Liver (tissue), 9 donors: ENCODE measurements around the gene CNEP1R1. TPM values are rescaled to one million over a fixed set of nuclear protein-coding genes. Genes with fewer than 3 reads are reported as not detected.

ENCODE experiments used
- DNase-seq: peaks from one replicate; pipeline ENCODE4 v3.0.0-alpha.2; 2017; ENCODE audit warnings: low spot score
- H3K27ac ChIP-seq, 2 donors: one replicate each; pipeline ENCODE4 v1.7.0; 2013; ENCODE audit warnings: inconsistent platforms in 2 of 2, low read length in 2 of 2, control low read depth in 1 of 2, low read depth in 1 of 2, mild to moderate bottlenecking in 1 of 2
- H3K27me3 ChIP-seq, 4 donors: one replicate each; pipeline versions ENCODE4 v1.6.1 to v1.7.0; 2013; ENCODE audit warnings: low read length in 3 of 4, inconsistent platforms in 1 of 4, mild to moderate bottlenecking in 1 of 4, moderate library complexity in 1 of 4; ENCODE audit not compliant: control insufficient read depth in 4 of 4, insufficient read depth in 4 of 4
- H3K36me3 ChIP-seq, 4 donors: one replicate each; pipeline versions ENCODE4 v1.6.1 to v1.7.0; 2013; ENCODE audit warnings: low read length in 3 of 4, mild to moderate bottlenecking in 3 of 4, low read depth in 1 of 4, moderate library complexity in 1 of 4; ENCODE audit not compliant: control insufficient read depth in 4 of 4, insufficient read depth in 3 of 4
- H3K4me1 ChIP-seq, 4 donors: one replicate each; pipeline versions ENCODE4 v1.6.1 to v1.7.0; 2013; ENCODE audit warnings: low read length in 3 of 4, mild to moderate bottlenecking in 3 of 4, moderate library complexity in 1 of 4; ENCODE audit not compliant: control insufficient read depth in 4 of 4, insufficient read depth in 4 of 4
- H3K4me3 ChIP-seq, 3 donors: one replicate each; pipeline versions ENCODE4 v1.6.1 to v1.7.0; 2013; ENCODE audit warnings: low read length in 3 of 3, control low read depth in 1 of 3, low read depth in 1 of 3, mild to moderate bottlenecking in 1 of 3
- H3K9ac ChIP-seq, 2 donors: one replicate each; pipeline ENCODE4 v1.7.0; 2013; ENCODE audit warnings: low read length in 2 of 2, mild to moderate bottlenecking in 2 of 2, moderate library complexity in 2 of 2, control low read depth in 1 of 2, low read depth in 1 of 2
- H3K9me3 ChIP-seq, 4 donors: one replicate each; pipeline versions ENCODE4 v1.6.1 to v1.7.0; 2013; ENCODE audit warnings: low read length in 3 of 4; ENCODE audit not compliant: control insufficient read depth in 4 of 4
- ATF3 ChIP-seq: IDR thresholded peaks from 2 replicates; pipeline ENCODE4 v1.6.1; 2016; ENCODE audit warnings: antibody characterized with exemption
- CTCF ChIP-seq: fragments of 150-350 bp; IDR thresholded peaks from 2 replicates; pipeline ENCODE4 v1.5.1; 2017; ENCODE audit warnings: improper control_type of control experiment, low read depth, low read length; ENCODE audit not compliant: missing input control
- EGR1 ChIP-seq, 2 donors: IDR thresholded peaks; 2 replicates each; pipeline ENCODE4 v1.6.1; 2016 to 2018; ENCODE audit warnings: antibody characterized with exemption in 2 of 2, low read depth in 2 of 2
- FOXA1 ChIP-seq: IDR thresholded peaks from 2 replicates; pipeline ENCODE4 v1.6.1; 2016; ENCODE audit warnings: antibody characterized with exemption
- FOXA2 ChIP-seq: IDR thresholded peaks from 2 replicates; pipeline ENCODE4 v1.6.1; 2016; ENCODE audit warnings: antibody characterized with exemption
- GABPA ChIP-seq, 2 donors: IDR thresholded peaks in 1 of 2; conservative IDR thresholded peaks in 1 of 2; 2 replicates each; pipeline ENCODE4 v1.6.1; 2016; ENCODE audit warnings: antibody characterized with exemption in 2 of 2, mild to moderate bottlenecking in 1 of 2, moderate library complexity in 1 of 2
- HNF4A ChIP-seq, 2 donors: conservative IDR thresholded peaks; 2 replicates each; pipeline ENCODE4 v1.6.1; 2016; ENCODE audit warnings: antibody characterized with exemption in 2 of 2, mild to moderate bottlenecking in 2 of 2
- HNF4G ChIP-seq: IDR thresholded peaks from 2 replicates; pipeline ENCODE4 v1.6.1; 2016; ENCODE audit warnings: antibody characterized with exemption
- JUND ChIP-seq, 2 donors: IDR thresholded peaks; 2 replicates each; pipeline ENCODE4 v1.6.1; 2016; ENCODE audit warnings: antibody characterized with exemption in 2 of 2
- MAX ChIP-seq: IDR thresholded peaks from 2 replicates; pipeline ENCODE4 v1.6.1; 2016; ENCODE audit warnings: antibody characterized with exemption
- NR2F2 ChIP-seq: IDR thresholded peaks from 2 replicates; pipeline ENCODE4 v1.6.1; 2016; ENCODE audit warnings: antibody characterized with exemption
- RAD21 ChIP-seq, 2 donors: IDR thresholded peaks; 2 replicates each; pipeline ENCODE4 v1.6.1; 2016; ENCODE audit warnings: antibody characterized with exemption in 2 of 2, mild to moderate bottlenecking in 2 of 2
- REST ChIP-seq: IDR thresholded peaks from 2 replicates; pipeline ENCODE4 v1.6.1; 2016; ENCODE audit warnings: antibody characterized with exemption, mild to moderate bottlenecking
- RXRA ChIP-seq, 2 donors: IDR thresholded peaks; 2 replicates each; pipeline ENCODE4 v1.6.1; 2017 to 2018; ENCODE audit warnings: antibody characterized with exemption in 2 of 2, mild to moderate bottlenecking in 1 of 2
- SP1 ChIP-seq: IDR thresholded peaks from 2 replicates; pipeline ENCODE4 v1.6.1; 2018; ENCODE audit warnings: antibody characterized with exemption, mild to moderate bottlenecking
- TAF1 ChIP-seq: conservative IDR thresholded peaks from 2 replicates; pipeline ENCODE4 v1.6.1; 2016; ENCODE audit warnings: antibody characterized with exemption, mild to moderate bottlenecking
- YY1 ChIP-seq: IDR thresholded peaks from 2 replicates; pipeline ENCODE4 v1.6.1; 2016; ENCODE audit warnings: antibody characterized with exemption, mild to moderate bottlenecking
- ZBTB33 ChIP-seq: IDR thresholded peaks from 2 replicates; pipeline ENCODE4 v1.6.1; 2016; ENCODE audit warnings: antibody characterized with exemption
- WGBS: extraction: QIAGEN DNeasy Blood & Tissue Kit; methylation state at CpG from one replicate; pipeline ENCODE4 v1.1.7; 2013; 5-methylcytosine and 5-hydroxymethylcytosine counted together
- polyA plus RNA-seq, 2 donors: library from polyadenylated mRNA; stranded (reverse) in 1 of 2; unstranded in 1 of 2; fragments of 200-250 nt in 1 of 2; fragments of >200 nt in 1 of 2; fragmentation: Nextera tagmentation in 1 of 2; extraction: Ambion mirVana in 1 of 2; gene quantifications; one replicate each; pipeline versions ENCODE4 v1.2.1 to v1.2.3, GENCODE V29; 2013 to 2015
- total RNA-seq, 2 donors: library from RNA; depleted of rRNA; stranded (reverse); fragments of >200 nt; gene quantifications; one replicate each; pipeline ENCODE4 v1.2.3, GENCODE V29; 2014
- donor health status: healthy.
- donor health status: healthy.
- donor health status: healthy.
- donor health status: healthy.
- donor health status: healthy.

CNEP1R1 gene
- total and polyA plus RNA-seq, 4 donors = 4.2 to 21.6 (median 8.8) TPM

- Histone ChIP-seq H3K9me3 (peaks cover 0 to 11% (median 7%) of the 10 kb centered on the region in 4 donors), H3K27me3 (no peaks in the 10 kb centered on the region), H3K9ac (no peak overlapping the region), H3K4me1 (no peaks in the 10 kb centered on the region), H3K27ac (no peak overlapping the region), H3K36me3 (no peaks in the 10 kb centered on the region), H3K4me3 (no peak overlapping the region)
- TF ChIP-seq YY1 = no peak
- TF ChIP-seq TAF1 = no peak
- TF ChIP-seq HNF4A (conservative IDR thresholded peaks at IDR 0.05) = no peak
- TF ChIP-seq FOXA1 = no peak
- TF ChIP-seq CTCF = no peak
- no peak for TF ChIP-seq HNF4G
- no peak for TF ChIP-seq GABPA (IDR thresholded peaks at IDR 0.05 in 1 of 2, conservative IDR thresholded peaks at IDR 0.05 in 1 of 2)
- TF ChIP-seq SP1 = no peak
- TF ChIP-seq FOXA2 = no peak
- TF ChIP-seq NR2F2 = no peak
- TF ChIP-seq MAX = no peak
- no peak for TF ChIP-seq ATF3
- TF ChIP-seq ZBTB33 = no peak
- no peak for TF ChIP-seq EGR1 (IDR thresholded peaks at IDR 0.05; ENCODE audit: low read depth in 2 of 2)
- TF ChIP-seq RXRA (IDR thresholded peaks at IDR 0.05) = no peak
- no peak for TF ChIP-seq REST
- TF ChIP-seq RAD21 (IDR thresholded peaks at IDR 0.05) = no peak
- no peak for TF ChIP-seq JUND (IDR thresholded peaks at IDR 0.05)
- 90% methylated on average over 10 of the region's 10 CpGs for WGBS
- DNase-seq = no peak
Observed at GRCh38 chr16:50059111-50059510, 34.1 kb downstream of the CNEP1R1 start.
